Natural killer cell (primary cell): ENCODE results near the gene CACNG7. TPM values are rescaled to one million over a fixed set of nuclear protein-coding genes. Genes with fewer than 3 reads are reported as not detected.

Source experiments
- ATAC-seq, 3 donors: fragments of 150-1000 bp in 2 of 3; fragments of 200-7000 bp in 1 of 3; cut with Tn5 transposase; 1 replicate in 1 of 3; 2 replicates in 2 of 3; pipeline ENCODE4 v1.10.0; 2021; ENCODE audit warnings: mild to moderate bottlenecking in 2 of 3, moderate library complexity in 2 of 3
- DNase-seq, 2 donors: peaks; one replicate each; pipeline versions ENCODE4 v3.0.0 to v3.0.0-alpha.2; 2013 to 2021; ENCODE audit warnings: mixed read lengths in 1 of 2
- H3K27ac ChIP-seq: one replicate; pipeline ENCODE4 v1.5.1; 2013; ENCODE audit warnings: mild to moderate bottlenecking, low read length
- H3K27me3 ChIP-seq: one replicate; pipeline ENCODE4 v1.6.1; 2013; ENCODE audit warnings: low read length; ENCODE audit not compliant: control insufficient read depth, insufficient read depth
- H3K36me3 ChIP-seq: one replicate; pipeline ENCODE4 v1.6.1; 2013; ENCODE audit warnings: low read length; ENCODE audit not compliant: control insufficient read depth, insufficient read depth
- H3K4me1 ChIP-seq: one replicate; pipeline ENCODE4 v1.6.1; 2013; ENCODE audit warnings: low read length; ENCODE audit not compliant: control insufficient read depth, insufficient read depth
- H3K4me3 ChIP-seq: one replicate; pipeline ENCODE4 v1.5.1; 2013; ENCODE audit warnings: low read length
- H3K9me3 ChIP-seq: one replicate; pipeline ENCODE4 v1.6.1; 2013; ENCODE audit warnings: low read length; ENCODE audit not compliant: control insufficient read depth, insufficient read depth
- H3K27ac Mint-ChIP-seq, 2 donors: one replicate each; pipeline ENCODE4 v1.8.0; 2022; ENCODE audit warnings: mild to moderate bottlenecking in 2 of 2, mixed read lengths in 2 of 2, moderate library complexity in 1 of 2
- H3K27me3 Mint-ChIP-seq, 2 donors: one replicate each; pipeline ENCODE4 v1.8.0; 2022; ENCODE audit warnings: low read depth in 2 of 2, mixed read lengths in 2 of 2
- H3K36me3 Mint-ChIP-seq: one replicate; pipeline ENCODE4 v1.8.0; 2022; ENCODE audit warnings: mixed read lengths
- H3K4me1 Mint-ChIP-seq, 2 donors: one replicate each; pipeline ENCODE4 v1.8.0; 2022; ENCODE audit warnings: mixed read lengths in 2 of 2
- H3K4me3 Mint-ChIP-seq: one replicate; pipeline ENCODE4 v1.8.0; 2022; ENCODE audit warnings: mild to moderate bottlenecking, moderate library complexity, mixed read lengths
- H3K9me3 Mint-ChIP-seq, 2 donors: one replicate each; pipeline ENCODE4 v1.8.0; 2022; ENCODE audit warnings: mixed read lengths in 2 of 2
- WGBS: methylation state at CpG from one replicate; pipeline ENCODE4 v1.1.7; 2013; ENCODE audit warnings: missing lambda C conversion rate; ENCODE audit not compliant: insufficient coverage; 5-methylcytosine and 5-hydroxymethylcytosine counted together
- intact Hi-C: fragments of 100-400 bp; cut with micrococcal nuclease; formaldehyde crosslinking; loops from one replicate; pipeline ENCODE4 v1.14.2; 2022
- total RNA-seq, 4 donors: library from RNA; stranded (reverse); fragments of 120-200 nt in 1 of 4; gene quantifications; one replicate each; pipeline versions ENCODE4 v1.2.3 to v1.2.4, GENCODE V29; 2013 to 2022
- TF ChIP-seq, protein P1 (sequence below): fragments of 200-600 bp; IDR thresholded peaks from one replicate; pipeline ENCODE4 v1.8.0; 2022; ENCODE audit warnings: antibody characterized with exemption

Gene CACNG7
- total RNA-seq, 3 donors from 2014 or later (not counting 1 experiment from before 2014, with no cell fraction given), result not detected

- H3K36me3 Mint-ChIP-seq, result no peaks in the 10 kb centered on the region
- H3K9me3 Mint-ChIP-seq, result no peaks in the 10 kb centered on the region
- Histone ChIP-seq H3K36me3 (no peaks in the 10 kb centered on the region), H3K27me3 (peaks cover 34% of the 10 kb centered on the region), H3K9me3 (no peaks in the 10 kb centered on the region), H3K4me1 (peaks cover 22% of the 10 kb centered on the region), H3K4me3 (no peak overlapping the region), H3K27ac (no peak overlapping the region)
- ATAC-seq (no peak), DNase-seq (no peak)
- H3K4me3 Mint-ChIP-seq, result no peak overlapping the region
- H3K27ac Mint-ChIP-seq, result no peak overlapping the region
- peaks cover 15 to 20% of the 10 kb centered on the region in 2 donors for H3K27me3 Mint-ChIP-seq
- intact Hi-C loops, result no loop called here
- WGBS, result 96% methylated on average over 9 of the region's 10 CpGs
- TF ChIP-seq, protein P1, sequence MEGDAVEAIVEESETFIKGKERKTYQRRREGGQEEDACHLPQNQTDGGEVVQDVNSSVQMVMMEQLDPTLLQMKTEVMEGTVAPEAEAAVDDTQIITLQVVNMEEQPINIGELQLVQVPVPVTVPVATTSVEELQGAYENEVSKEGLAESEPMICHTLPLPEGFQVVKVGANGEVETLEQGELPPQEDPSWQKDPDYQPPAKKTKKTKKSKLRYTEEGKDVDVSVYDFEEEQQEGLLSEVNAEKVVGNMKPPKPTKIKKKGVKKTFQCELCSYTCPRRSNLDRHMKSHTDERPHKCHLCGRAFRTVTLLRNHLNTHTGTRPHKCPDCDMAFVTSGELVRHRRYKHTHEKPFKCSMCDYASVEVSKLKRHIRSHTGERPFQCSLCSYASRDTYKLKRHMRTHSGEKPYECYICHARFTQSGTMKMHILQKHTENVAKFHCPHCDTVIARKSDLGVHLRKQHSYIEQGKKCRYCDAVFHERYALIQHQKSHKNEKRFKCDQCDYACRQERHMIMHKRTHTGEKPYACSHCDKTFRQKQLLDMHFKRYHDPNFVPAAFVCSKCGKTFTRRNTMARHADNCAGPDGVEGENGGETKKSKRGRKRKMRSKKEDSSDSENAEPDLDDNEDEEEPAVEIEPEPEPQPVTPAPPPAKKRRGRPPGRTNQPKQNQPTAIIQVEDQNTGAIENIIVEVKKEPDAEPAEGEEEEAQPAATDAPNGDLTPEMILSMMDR, result no peak
- H3K4me1 Mint-ChIP-seq, result peaks cover 0 to 9% of the 10 kb centered on the region in 2 donors
Measured at GRCh38 chr19:53885036-53885435, 24.0 kb upstream of the CACNG7 start.

DNA sequence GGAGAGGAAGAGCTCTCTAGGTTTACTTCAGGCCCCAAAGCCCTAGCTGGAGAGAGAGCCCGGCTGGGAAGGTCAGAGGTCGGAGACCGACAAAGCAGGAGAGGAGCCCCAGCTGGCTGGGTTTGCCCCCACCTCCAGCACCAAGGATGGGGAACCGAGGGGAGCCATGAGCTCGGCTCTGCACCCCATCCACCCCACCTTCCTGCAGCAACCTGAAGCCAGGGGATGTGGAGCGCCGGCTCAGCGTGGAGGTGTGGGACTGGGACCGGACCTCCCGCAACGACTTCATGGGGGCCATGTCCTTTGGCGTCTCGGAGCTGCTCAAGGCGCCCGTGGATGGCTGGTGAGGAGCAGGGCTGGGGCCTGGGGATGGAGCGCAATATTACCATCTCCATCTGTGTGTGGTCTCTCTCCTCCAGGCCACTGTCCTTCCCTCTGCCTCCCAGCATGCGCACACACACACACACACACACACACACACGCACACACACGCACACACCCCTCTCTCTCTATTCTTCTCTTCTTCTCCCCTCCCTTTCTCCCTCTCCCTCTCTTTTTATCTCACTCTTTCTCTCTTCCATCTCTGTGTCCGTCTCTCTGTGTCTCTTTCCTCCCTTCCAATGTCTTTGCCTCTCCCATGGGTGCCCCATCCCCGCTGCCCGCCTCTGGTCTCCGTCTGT is 16.6 kb upstream of the CACNG7 start:
- no peak for ATAC-seq
- Mint-ChIP-seq H3K36me3 (no peaks in the 10 kb centered on the region), H3K27me3 (peaks cover 23 to 33% of the 10 kb centered on the region in 2 donors), H3K27ac (no peak overlapping the region), H3K4me3 (no peak overlapping the region), H3K9me3 (no peaks in the 10 kb centered on the region), H3K4me1 (peaks cover 0 to 5% of the 10 kb centered on the region in 2 donors)
- Histone ChIP-seq H3K4me1 (peaks cover 6% of the 10 kb centered on the region), H3K36me3 (no peaks in the 10 kb centered on the region), H3K27me3 (peaks cover 3% of the 10 kb centered on the region), H3K9me3 (no peaks in the 10 kb centered on the region), H3K27ac (no peak overlapping the region), H3K4me3 (no peak overlapping the region)
- 83% methylated on average over 23 of the region's 23 CpGs for WGBS
- TF ChIP-seq, protein P1, result no peak
- intact Hi-C loops, result loop anchor here (5.0 kb wide), 1 partner anchor 40 kb away; no protein-coding TSS in a partner anchor
- no peak for DNase-seq

DNA sequence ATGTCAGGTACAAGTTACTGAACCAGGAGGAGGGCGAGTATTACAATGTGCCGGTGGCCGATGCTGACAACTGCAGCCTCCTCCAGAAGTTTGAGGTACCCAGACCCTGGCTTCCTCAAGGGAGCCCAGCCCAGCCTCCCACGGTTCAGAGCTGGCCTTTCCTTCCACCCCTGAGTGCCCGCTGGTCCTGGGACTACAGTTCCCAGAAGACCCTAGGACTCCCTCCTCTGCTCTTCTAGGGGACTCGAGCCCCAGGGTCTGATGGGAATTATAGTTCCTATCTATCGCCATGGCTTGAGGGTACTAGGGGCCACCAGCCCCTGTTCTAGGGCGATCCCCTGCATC is 16.1 kb upstream of the CACNG7 start:
- no peaks in the 10 kb centered on the region for H3K9me3 ChIP-seq
- H3K9me3 Mint-ChIP-seq, result no peaks in the 10 kb centered on the region

More for the DNA sequence above, 16.1 kb upstream of the CACNG7 start:
- Histone ChIP-seq H3K4me1 (peaks cover 6% of the 10 kb centered on the region), H3K36me3 (no peaks in the 10 kb centered on the region), H3K27ac (no peak overlapping the region), H3K27me3 (peaks cover 3% of the 10 kb centered on the region), H3K4me3 (no peak overlapping the region)
- intact Hi-C loops, result loop anchor here (5.0 kb wide), 1 partner anchor 41 kb away; no protein-coding TSS in a partner anchor
- Mint-ChIP-seq H3K36me3 (no peaks in the 10 kb centered on the region), H3K27ac (no peak overlapping the region), H3K27me3 (peaks cover 25 to 39% of the 10 kb centered on the region in 2 donors), H3K4me3 (no peak overlapping the region), H3K4me1 (peaks cover 0 to 5% of the 10 kb centered on the region in 2 donors)
- no peak for ATAC-seq
- no peak for DNase-seq
- 58% methylated on average over 8 of the region's 8 CpGs for WGBS
- TF ChIP-seq, protein P1, result no peak
